Prostate gland (tissue), 2 donors: ENCODE data around the gene SMPX.

Experiments used
- CTCF ChIP-seq, 4 experiments: fragments of 200-600 bp in 2 of 4; fragments of 450-650 bp in 2 of 4; sonication (generic) in 2 of 4; IDR thresholded peaks; 1 replicate in 3 of 4; 2 replicates in 1 of 4; pipeline ENCODE4 v1.5.1; 2016 to 2019; ENCODE audit warnings: antibody characterized with exemption in 4 of 4, mild to moderate bottlenecking in 2 of 4, moderate library complexity in 2 of 4
- POLR2A ChIP-seq: fragments of 450-650 bp; IDR thresholded peaks from one replicate; pipeline ENCODE4 v1.6.1; 2016; ENCODE audit warnings: antibody characterized with exemption, mild to moderate bottlenecking
- POLR2AphosphoS5 ChIP-seq: sonication (generic); formaldehyde crosslinking; IDR thresholded peaks from one replicate; pipeline ENCODE4 v1.6.1; 2017; ENCODE audit warnings: antibody characterized with exemption

- TF ChIP-seq CTCF (IDR thresholded peaks at IDR 0.05) (no peak), POLR2A (no peak), POLR2AphosphoS5 (no peak)
These were observed 100.4 kb downstream of the SMPX start for GRCh38 chrX:21657318-21658151.
